Neural crest cell (in vitro differentiated cells): ENCODE data around the gene IGSF23. TPM values are rescaled to one million over a fixed set of nuclear protein-coding genes. Genes with fewer than 3 reads are reported as not detected.

Source experiments
- DNase-seq: peaks from one replicate; pipeline ENCODE4 v3.0.0; 2021; ENCODE audit warnings: low read depth, mixed read lengths, low spot score
- H3K27ac Mint-ChIP-seq: one replicate; pipeline ENCODE4 v1.8.0; 2021; ENCODE audit warnings: mild to moderate bottlenecking, mixed read lengths; ENCODE audit not compliant: unreplicated experiment
- H3K27me3 Mint-ChIP-seq: 2 replicates; pipeline ENCODE4 v1.8.0; 2021; ENCODE audit warnings: low read depth, mild to moderate bottlenecking, mixed read lengths
- H3K36me3 Mint-ChIP-seq: 2 replicates; pipeline ENCODE4 v1.8.0; 2021; ENCODE audit warnings: low read depth, mild to moderate bottlenecking, mixed read lengths
- H3K4me1 Mint-ChIP-seq: 2 replicates; pipeline ENCODE4 v1.8.0; 2021; ENCODE audit warnings: mixed read lengths
- H3K4me3 Mint-ChIP-seq: one replicate; pipeline ENCODE4 v1.8.0; 2021; ENCODE audit warnings: mild to moderate bottlenecking, mixed read lengths
- H3K9me3 Mint-ChIP-seq: 2 replicates; pipeline ENCODE4 v1.8.0; 2021; ENCODE audit warnings: mixed read lengths
- total RNA-seq: library from RNA; stranded (reverse); gene quantifications from 2 replicates; pipeline ENCODE4 v1.2.1, GENCODE V29; 2021
- TF ChIP-seq, protein P1 (sequence below): fragments of 200-600 bp; sonication (generic); conservative IDR thresholded peaks from 2 replicates; pipeline ENCODE4 v1.5.0; 2021; ENCODE audit warnings: antibody characterized with exemption, mild to moderate bottlenecking

IGSF23 gene
- total RNA-seq, 1 donor from 2014 or later, result not detected

DNA sequence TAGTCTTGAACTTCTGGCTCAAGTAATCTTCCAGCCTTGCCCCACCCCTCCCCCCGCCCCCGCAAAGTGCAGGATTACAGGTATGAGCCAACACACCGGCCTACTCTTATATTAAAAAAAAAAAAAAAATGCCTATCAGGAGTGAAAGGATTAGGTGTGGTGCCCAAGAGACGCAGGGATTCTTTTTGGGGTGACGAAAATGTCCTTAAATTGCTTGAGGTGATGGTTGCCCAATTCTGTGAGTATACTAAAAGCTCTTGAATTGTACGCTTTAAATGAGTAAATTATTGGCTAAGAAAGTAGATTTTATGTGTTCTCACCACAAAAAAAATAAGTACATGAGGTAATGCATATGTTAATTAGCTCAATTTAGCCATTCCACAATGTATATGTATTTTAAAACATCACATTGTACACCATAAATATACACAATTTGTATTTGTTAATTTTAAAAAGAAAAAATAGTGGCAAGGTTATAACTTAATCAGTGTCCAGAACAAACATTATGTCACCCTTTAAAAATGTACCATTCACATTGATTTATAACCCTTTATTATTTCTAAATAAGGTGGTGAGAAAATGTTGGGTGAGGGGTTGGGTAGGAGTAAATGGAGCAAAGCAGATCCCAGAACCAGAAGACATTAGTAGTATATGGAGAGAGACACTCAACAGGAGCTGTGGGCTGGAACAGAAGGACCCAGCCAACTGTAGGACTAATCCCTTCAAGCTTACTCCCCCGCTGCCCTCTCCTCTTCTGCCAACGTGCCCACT lies 3.9 kb downstream of the IGSF23 start:
- Mint-ChIP-seq H3K4me3 (no peak overlapping the region), H3K9me3 (no peaks in the 10 kb centered on the region), H3K27me3 (peaks cover 2% of the 10 kb centered on the region), H3K36me3 (no peaks in the 10 kb centered on the region), H3K27ac (no peak overlapping the region), H3K4me1 (no peaks in the 10 kb centered on the region)
- TF ChIP-seq, protein P1, sequence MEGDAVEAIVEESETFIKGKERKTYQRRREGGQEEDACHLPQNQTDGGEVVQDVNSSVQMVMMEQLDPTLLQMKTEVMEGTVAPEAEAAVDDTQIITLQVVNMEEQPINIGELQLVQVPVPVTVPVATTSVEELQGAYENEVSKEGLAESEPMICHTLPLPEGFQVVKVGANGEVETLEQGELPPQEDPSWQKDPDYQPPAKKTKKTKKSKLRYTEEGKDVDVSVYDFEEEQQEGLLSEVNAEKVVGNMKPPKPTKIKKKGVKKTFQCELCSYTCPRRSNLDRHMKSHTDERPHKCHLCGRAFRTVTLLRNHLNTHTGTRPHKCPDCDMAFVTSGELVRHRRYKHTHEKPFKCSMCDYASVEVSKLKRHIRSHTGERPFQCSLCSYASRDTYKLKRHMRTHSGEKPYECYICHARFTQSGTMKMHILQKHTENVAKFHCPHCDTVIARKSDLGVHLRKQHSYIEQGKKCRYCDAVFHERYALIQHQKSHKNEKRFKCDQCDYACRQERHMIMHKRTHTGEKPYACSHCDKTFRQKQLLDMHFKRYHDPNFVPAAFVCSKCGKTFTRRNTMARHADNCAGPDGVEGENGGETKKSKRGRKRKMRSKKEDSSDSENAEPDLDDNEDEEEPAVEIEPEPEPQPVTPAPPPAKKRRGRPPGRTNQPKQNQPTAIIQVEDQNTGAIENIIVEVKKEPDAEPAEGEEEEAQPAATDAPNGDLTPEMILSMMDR, result no peak
- DNase-seq, result no peak

DNA sequence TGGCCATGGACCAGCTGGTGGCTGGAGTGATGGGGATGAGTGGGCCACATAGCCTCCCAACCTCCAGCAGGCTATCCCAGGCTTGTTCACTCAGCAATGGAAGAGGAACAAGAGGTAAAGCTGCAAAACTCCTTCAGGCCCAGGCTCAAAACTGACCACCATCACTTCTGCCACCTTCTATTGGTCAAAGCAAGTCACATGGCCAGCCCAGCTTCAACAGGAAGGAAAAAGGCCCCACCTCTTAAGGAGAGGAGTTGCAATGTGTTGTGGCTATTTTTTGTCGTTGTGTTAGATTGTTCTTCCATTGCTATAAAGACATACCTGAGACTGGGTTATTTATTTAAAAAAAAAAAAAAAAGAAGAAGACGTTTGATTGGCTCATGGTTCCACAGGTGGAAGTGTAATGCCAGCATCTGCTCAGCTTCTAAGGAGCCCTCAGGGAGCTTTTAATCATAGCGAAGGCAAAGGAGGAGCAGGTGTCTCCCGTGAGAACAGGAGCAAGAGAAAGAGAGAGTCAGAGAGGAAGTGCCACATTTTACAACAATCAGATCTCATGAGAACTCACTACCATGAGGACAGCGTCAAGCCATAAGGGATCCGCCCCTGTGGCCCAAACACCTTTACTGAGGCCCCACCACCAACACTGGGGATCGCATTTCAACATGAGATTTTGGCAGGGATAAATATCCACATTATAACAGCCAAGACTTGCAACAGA lies 5.4 kb downstream of the IGSF23 start:
- no peaks in the 10 kb centered on the region for H3K27me3 Mint-ChIP-seq
- no peak overlapping the region for H3K27ac Mint-ChIP-seq
- H3K36me3 Mint-ChIP-seq, result no peaks in the 10 kb centered on the region
- H3K9me3 Mint-ChIP-seq, result no peaks in the 10 kb centered on the region
- TF ChIP-seq, protein P1, result no peak
- DNase-seq, result no peak
- H3K4me1 Mint-ChIP-seq, result no peaks in the 10 kb centered on the region
- no peak overlapping the region for H3K4me3 Mint-ChIP-seq

DNA sequence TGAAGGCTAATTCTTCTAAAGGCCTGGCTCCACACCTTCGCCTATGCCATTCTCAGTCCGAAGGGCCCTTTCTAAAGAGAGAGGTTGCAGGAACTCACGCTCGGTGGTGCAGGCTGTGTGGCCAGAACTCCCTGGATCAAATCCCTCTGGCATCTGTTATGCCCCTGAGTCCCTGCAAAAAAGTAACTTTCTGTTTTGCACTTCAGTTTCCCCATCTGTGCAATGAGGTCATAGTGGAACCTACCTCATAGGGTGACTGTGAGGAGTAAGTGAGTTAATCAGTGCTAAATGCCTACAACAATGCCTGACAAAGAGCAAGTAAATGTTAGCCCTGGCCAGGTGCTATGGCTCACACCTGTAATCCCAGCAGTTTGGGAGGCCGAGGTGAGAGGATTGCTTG lies 7.3 kb downstream of the IGSF23 start:
- H3K27ac Mint-ChIP-seq, result no peak overlapping the region
- no peaks in the 10 kb centered on the region for H3K9me3 Mint-ChIP-seq
- H3K27me3 Mint-ChIP-seq, result no peaks in the 10 kb centered on the region

DNA sequence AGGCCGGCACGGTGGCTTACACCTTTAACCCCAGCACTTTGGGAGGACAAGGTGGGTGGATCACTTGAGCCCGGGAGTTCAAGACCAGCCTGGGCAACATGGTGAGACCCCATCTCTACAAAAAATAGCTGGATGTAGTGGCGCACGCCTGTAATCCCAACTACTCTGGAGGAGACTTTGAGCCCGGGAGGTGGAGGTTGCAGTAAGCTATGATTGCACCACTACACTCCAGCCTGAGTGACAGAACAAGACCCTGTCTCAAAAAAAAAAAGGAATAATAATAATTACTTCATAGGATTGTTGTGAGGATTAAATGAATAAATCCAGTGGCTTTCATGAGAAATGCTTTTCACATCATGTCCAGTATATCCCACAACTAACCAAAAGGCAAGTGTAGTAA lies 8.0 kb downstream of the IGSF23 start:
- Mint-ChIP-seq H3K27ac (no peak overlapping the region), H3K9me3 (no peaks in the 10 kb centered on the region), H3K4me3 (no peak overlapping the region), H3K27me3 (no peaks in the 10 kb centered on the region), H3K4me1 (no peaks in the 10 kb centered on the region), H3K36me3 (no peaks in the 10 kb centered on the region)
- TF ChIP-seq, protein P1, result no peak
- no peak for DNase-seq

More for the DNA sequence above, 7.3 kb downstream of the IGSF23 start:
- no peak overlapping the region for H3K4me3 Mint-ChIP-seq
- no peak for DNase-seq
- H3K4me1 Mint-ChIP-seq, result no peaks in the 10 kb centered on the region
- TF ChIP-seq, protein P1, result no peak
- no peaks in the 10 kb centered on the region for H3K36me3 Mint-ChIP-seq

DNA sequence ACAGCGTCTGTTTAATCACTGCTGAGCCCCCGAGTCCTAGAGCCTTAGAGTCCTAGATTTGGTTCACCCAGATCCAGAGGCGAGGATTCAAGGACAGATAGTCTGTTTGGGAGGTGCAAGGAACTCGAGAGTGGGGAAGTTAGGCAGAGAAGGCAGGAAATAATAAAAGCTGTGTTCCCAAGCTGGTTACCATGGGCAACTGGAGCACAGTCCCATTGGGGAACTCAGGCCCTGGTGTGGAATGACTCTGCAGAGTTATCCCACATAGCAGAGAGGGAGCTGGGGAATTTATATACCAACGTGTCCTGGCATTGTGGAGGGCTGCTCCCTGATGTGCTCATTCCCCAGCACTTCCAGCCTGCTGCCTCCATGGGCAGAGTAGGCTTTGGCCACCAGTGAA lies 9.7 kb downstream of the IGSF23 start:
- TF ChIP-seq, protein P1, result no peak
- H3K4me3 Mint-ChIP-seq, result no peak overlapping the region
- H3K36me3 Mint-ChIP-seq, result no peaks in the 10 kb centered on the region
- H3K4me1 Mint-ChIP-seq, result no peaks in the 10 kb centered on the region
- no peak for DNase-seq
- no peaks in the 10 kb centered on the region for H3K27me3 Mint-ChIP-seq
- no peaks in the 10 kb centered on the region for H3K9me3 Mint-ChIP-seq
- H3K27ac Mint-ChIP-seq, result peak overlapping the region; percentile 86
